KMS-11 (cell line): ENCODE measurements around the gene ZFP69.

Source experiments
- H2AFZ ChIP-seq: fragments of 200-600 bp; sonication (generic); 2 replicates; pipeline ENCODE4 v1.6.1; 2016; ENCODE audit warnings: antibody characterized with exemption, mixed run types, low read depth
- H3K27ac ChIP-seq: fragments of 200-600 bp; sonication (generic); 2 replicates; pipeline ENCODE4 v1.6.1; 2016; ENCODE audit warnings: mild to moderate bottlenecking, mixed run types
- H3K27me3 ChIP-seq: fragments of 200-600 bp; sonication (generic); 2 replicates; pipeline ENCODE4 v1.6.1; 2017; ENCODE audit warnings: mild to moderate bottlenecking, low read depth, mixed run types, moderate library complexity; ENCODE audit not compliant: insufficient read depth
- H3K36me3 ChIP-seq: fragments of 200-600 bp; sonication (generic); 2 replicates; pipeline ENCODE4 v1.6.1; 2017; ENCODE audit warnings: mild to moderate bottlenecking, mixed run types; ENCODE audit not compliant: insufficient read depth
- H3K4me1 ChIP-seq: fragments of 200-600 bp; sonication (generic); 2 replicates; pipeline ENCODE4 v1.6.1; 2016; ENCODE audit warnings: mild to moderate bottlenecking, low read depth, mixed run types; ENCODE audit not compliant: poor library complexity, severe bottlenecking
- H3K4me2 ChIP-seq: fragments of 200-600 bp; sonication (generic); 2 replicates; pipeline ENCODE4 v1.7.0; 2016; ENCODE audit warnings: mild to moderate bottlenecking, mixed run types
- H3K4me3 ChIP-seq: fragments of 200-600 bp; sonication (generic); IDR thresholded peaks from 2 replicates; pipeline ENCODE4 v1.6.1; 2017; ENCODE audit warnings: low read depth, low read length, mixed read lengths; ENCODE audit not compliant: insufficient read depth
- H3K79me2 ChIP-seq: fragments of 200-600 bp; sonication (generic); 2 replicates; pipeline ENCODE4 v1.6.1; 2016; ENCODE audit warnings: low read depth, mixed run types; ENCODE audit not compliant: insufficient read depth
- H3K9ac ChIP-seq: fragments of 200-600 bp; sonication (generic); 2 replicates; pipeline ENCODE4 v1.6.1; 2016; ENCODE audit warnings: mild to moderate bottlenecking, mixed run types
- H4K20me1 ChIP-seq: fragments of 200-600 bp; sonication (generic); 2 replicates; pipeline ENCODE4 v1.6.1; 2016; ENCODE audit warnings: mild to moderate bottlenecking, mixed run types; ENCODE audit not compliant: insufficient read depth
- TF ChIP-seq, protein P1 (sequence below): fragments of 200-600 bp; sonication (generic); conservative IDR thresholded peaks from 2 replicates; pipeline ENCODE4 v1.6.1; 2017; ENCODE audit warnings: low read depth, mild to moderate bottlenecking, antibody characterized with exemption, low read length, moderate library complexity, mixed read lengths

ZFP69 gene

DNA sequence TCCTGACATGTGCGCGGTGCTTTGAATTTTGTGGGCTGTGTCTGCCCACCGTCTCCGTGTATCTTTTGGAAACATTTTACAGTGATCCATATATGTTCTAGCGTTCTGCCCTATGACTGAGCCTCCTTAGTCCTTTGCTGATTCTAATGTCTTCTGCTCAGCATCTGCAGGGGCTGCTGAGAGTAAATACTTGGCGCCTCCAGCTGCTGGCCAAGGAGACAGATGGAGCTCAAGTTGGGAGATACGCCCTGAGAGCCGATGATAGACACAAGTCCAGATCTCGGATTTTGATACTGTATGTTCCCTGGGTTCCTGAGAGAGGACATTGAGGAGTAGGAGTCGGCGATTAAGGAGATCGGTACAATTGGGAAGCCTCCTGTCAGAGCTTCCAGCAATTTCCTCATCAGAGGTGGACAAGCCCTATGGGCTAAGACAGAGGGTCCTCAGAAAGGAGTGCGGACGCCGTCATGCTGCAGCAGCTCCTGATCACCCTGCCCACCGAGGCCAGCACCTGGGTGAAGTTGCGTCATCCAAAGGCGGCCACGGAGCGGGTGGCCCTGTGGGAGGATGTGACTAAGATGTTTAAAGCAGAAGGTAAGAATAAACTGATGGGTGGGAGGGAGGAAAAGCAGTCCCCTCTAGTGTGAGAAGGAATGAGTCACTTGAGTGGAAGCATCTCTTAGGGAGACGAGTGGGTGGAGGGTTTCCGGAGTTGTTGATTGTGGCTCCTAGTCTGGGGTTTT lies 26.4 kb upstream of the ZFP69 start:
- H3K79me2 ChIP-seq, result no peaks in the 10 kb centered on the region
- TF ChIP-seq, protein P1, sequence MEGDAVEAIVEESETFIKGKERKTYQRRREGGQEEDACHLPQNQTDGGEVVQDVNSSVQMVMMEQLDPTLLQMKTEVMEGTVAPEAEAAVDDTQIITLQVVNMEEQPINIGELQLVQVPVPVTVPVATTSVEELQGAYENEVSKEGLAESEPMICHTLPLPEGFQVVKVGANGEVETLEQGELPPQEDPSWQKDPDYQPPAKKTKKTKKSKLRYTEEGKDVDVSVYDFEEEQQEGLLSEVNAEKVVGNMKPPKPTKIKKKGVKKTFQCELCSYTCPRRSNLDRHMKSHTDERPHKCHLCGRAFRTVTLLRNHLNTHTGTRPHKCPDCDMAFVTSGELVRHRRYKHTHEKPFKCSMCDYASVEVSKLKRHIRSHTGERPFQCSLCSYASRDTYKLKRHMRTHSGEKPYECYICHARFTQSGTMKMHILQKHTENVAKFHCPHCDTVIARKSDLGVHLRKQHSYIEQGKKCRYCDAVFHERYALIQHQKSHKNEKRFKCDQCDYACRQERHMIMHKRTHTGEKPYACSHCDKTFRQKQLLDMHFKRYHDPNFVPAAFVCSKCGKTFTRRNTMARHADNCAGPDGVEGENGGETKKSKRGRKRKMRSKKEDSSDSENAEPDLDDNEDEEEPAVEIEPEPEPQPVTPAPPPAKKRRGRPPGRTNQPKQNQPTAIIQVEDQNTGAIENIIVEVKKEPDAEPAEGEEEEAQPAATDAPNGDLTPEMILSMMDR, result no peak
- H4K20me1 ChIP-seq, result no peaks in the 10 kb centered on the region
- H3K27me3 ChIP-seq, result no peaks in the 10 kb centered on the region
- no peaks in the 10 kb centered on the region for H3K36me3 ChIP-seq
- no peak overlapping the region for H3K9ac ChIP-seq
- H2AFZ ChIP-seq, result no peak overlapping the region
- no peak overlapping the region for H3K4me2 ChIP-seq
- H3K4me1 ChIP-seq, result no peaks in the 10 kb centered on the region
- H3K27ac ChIP-seq, result no peak overlapping the region
- no peak overlapping the region for H3K4me3 ChIP-seq

DNA sequence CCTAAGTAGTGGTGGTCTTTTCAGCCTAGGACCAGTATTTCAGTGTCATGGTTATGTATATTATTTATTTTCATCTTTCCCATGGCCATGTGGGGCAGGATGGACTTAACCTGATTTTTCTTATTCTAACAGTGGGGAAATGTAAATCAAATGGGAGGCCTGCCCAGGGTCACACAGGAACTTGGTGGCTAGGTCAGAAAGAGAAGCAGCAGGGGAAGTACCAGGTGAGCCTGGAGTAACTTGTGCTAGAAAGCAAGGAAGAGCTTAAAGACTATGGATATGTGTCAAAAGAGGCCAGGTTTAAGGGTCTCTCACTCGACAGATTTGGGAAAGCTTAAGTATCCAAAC lies 25.9 kb upstream of the ZFP69 start:
- H3K27me3 ChIP-seq, result no peaks in the 10 kb centered on the region
- no peaks in the 10 kb centered on the region for H4K20me1 ChIP-seq
- no peak overlapping the region for H2AFZ ChIP-seq
- H3K79me2 ChIP-seq, result no peaks in the 10 kb centered on the region
- H3K36me3 ChIP-seq, result no peaks in the 10 kb centered on the region
- no peaks in the 10 kb centered on the region for H3K4me1 ChIP-seq
- no peak overlapping the region for H3K4me2 ChIP-seq
- H3K27ac ChIP-seq, result no peak overlapping the region
- TF ChIP-seq, protein P1, result no peak
- H3K9ac ChIP-seq, result no peak overlapping the region
- H3K4me3 ChIP-seq, result no peak overlapping the region

DNA sequence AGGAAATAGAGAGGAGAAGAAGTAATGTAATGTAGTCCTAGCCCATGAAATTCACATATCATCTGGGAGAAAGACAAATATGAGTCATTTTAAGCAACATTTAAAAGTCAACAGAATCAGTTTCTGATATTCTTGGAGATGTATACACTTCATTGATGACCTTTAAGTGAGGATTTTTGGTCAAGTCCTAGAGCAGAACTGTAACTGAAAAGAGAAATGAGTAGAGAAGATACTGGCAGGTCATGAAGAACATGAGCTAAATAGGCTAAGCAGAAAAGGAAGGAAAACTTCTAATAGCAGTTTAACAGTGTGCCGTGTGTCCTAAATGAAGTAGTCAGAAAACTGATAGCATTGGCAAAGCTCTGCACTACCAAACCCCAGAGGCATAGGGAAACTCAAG lies 22.2 kb upstream of the ZFP69 start:
- Histone ChIP-seq H4K20me1 (no peaks in the 10 kb centered on the region), H3K36me3 (no peaks in the 10 kb centered on the region), H2AFZ (no peak overlapping the region), H3K4me1 (no peaks in the 10 kb centered on the region), H3K4me2 (no peak overlapping the region), H3K79me2 (no peaks in the 10 kb centered on the region), H3K9ac (no peak overlapping the region), H3K4me3 (no peak overlapping the region), H3K27ac (no peak overlapping the region), H3K27me3 (no peaks in the 10 kb centered on the region)
- TF ChIP-seq, protein P1, result no peak

DNA sequence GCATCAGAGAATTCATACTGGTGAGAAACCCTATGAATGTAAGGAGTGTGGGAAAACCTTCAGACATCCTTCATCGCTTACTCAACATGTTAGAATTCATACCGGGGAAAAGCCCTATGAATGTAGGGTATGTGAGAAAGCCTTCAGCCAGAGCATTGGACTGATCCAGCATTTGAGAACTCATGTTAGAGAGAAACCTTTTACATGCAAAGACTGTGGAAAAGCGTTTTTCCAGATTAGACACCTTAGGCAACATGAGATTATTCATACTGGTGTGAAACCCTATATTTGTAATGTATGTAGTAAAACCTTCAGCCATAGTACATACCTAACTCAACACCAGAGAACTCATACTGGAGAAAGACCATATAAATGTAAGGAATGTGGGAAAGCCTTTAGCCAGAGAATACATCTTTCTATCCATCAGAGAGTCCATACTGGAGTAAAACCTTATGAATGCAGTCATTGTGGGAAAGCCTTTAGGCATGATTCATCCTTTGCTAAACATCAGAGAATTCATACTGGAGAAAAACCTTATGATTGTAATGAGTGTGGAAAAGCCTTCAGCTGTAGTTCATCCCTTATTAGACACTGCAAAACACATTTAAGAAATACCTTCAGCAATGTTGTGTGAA lies 14.0 kb upstream of the ZFP69 start:
- H3K27me3 ChIP-seq, result no peaks in the 10 kb centered on the region
- no peak overlapping the region for H2AFZ ChIP-seq
- H3K79me2 ChIP-seq, result no peaks in the 10 kb centered on the region
- H3K9ac ChIP-seq, result no peak overlapping the region
- no peaks in the 10 kb centered on the region for H3K4me1 ChIP-seq
- H3K36me3 ChIP-seq, result no peaks in the 10 kb centered on the region
- H3K4me3 ChIP-seq, result no peak overlapping the region
- TF ChIP-seq, protein P1, result no peak
- H3K4me2 ChIP-seq, result no peak overlapping the region
- no peaks in the 10 kb centered on the region for H4K20me1 ChIP-seq
- H3K27ac ChIP-seq, result no peak overlapping the region
